SKM-1 treated with dmso at 0.1 percent for 144 hours (cell line): Measurements from ENCODE around the gene DCUN1D5.
A peak's percentile ranks its signal among the peaks of the same experiment; 100 is the strongest.

Experiments
- DNase-seq: peaks from one replicate; lab custom pipeline; 2025; ENCODE audit not compliant: unreplicated experiment; lab: John Stamatoyannopoulos, UW

DCUN1D5 gene

GRCh38 chr11:103091801-103092524 is at the start of gene DCUN1D5:
DCUN1D5 (minus strand) TSS chr11:103092160; CDS start chr11:103091872, 288 bp downstream.
- peak; percentile 88 for DNase-seq

DNA sequence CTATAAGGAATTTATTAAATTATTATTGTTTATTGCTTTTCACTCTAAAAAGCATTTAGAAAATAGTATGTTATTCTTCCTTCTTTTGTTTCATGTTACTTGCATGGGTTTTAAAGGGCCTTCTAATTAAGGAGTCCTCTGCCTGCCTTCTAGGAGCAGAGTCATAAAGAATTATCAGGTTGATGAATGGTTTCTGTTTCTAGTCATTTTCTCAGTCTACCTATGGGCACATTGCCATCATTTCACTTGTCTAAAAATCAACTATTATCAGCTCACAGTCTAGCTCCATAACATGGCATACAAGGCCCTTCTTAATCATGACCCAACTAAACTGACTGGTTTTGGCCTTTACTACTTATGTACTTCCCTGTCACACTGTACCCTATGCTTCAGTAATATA is 33.5 kb upstream of the DCUN1D5 start:
- no peak for DNase-seq

GRCh38 chr11:103114836-103115235 is 22.9 kb upstream of the DCUN1D5 start:
- DNase-seq: no peak

GRCh38 chr11:103112364-103112763 is 20.4 kb upstream of the DCUN1D5 start:
- no peak for DNase-seq

DNA sequence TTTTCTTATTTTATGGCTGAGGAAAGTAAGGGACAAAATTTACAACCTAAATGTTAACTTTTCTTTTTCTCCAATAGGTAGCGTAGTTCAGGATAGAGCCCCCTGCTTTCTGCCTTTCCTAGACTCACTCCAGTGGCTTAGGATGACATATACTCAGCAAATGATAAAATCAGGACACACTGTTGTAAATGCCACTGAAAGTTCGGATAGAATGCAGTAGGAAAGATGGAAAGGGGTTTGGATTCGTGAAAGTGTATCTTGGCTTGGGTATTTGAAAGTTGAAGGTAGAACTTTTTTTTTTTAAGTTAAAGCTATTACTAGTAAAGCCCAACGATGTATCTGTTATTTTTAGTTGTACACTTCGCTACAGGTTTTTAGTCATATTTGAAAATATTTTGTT is 19.4 kb upstream of the DCUN1D5 start:
- DNase-seq: no peak

DNA sequence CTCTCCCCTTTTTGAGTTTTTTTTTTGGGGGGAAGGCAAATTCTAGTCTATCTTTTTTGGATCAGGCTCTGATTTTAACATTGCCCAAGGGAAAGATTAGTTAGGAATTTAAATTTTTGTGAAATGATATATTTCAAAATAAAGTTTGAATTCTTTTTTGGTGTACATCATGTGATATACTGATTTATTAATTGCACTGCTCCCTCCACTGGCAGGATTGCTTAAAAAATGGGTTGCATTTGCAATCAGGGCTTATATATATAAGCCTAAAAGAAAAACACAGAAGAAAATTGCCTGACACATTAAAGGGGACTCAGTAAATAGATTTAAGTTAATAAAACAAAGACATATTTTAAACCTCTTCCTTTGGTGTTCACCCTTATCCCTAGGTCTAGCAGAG is 18.4 kb upstream of the DCUN1D5 start:
- DNase-seq: no peak

DNA sequence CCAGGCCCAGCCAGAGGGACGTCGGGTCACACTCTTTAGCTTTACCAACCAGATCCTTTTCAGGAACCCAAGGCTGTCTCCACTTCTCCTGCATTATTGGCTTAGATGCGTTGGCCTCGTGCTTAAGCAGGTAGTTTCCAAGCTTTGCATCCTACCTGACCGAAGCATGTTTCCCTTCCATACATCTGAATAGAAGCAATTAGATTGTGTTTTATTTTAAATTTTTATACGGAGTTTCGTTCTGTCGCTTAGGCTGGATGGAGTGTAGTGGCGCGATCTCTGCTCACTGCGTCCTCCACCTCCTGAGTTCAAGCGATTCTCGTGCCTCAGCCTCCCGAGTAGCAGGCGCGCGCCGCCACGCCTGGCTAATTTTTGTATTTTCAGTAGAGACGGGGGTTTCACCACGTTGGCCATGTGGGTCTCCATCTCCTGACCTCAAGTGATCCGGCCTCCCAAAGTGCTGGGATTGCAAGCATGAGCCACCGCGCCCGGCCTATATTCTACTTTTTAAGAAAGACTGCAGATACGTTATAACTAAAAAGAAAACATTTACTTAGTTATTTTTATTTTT is 17.9 kb upstream of the DCUN1D5 start:
- no peak for DNase-seq

DNA sequence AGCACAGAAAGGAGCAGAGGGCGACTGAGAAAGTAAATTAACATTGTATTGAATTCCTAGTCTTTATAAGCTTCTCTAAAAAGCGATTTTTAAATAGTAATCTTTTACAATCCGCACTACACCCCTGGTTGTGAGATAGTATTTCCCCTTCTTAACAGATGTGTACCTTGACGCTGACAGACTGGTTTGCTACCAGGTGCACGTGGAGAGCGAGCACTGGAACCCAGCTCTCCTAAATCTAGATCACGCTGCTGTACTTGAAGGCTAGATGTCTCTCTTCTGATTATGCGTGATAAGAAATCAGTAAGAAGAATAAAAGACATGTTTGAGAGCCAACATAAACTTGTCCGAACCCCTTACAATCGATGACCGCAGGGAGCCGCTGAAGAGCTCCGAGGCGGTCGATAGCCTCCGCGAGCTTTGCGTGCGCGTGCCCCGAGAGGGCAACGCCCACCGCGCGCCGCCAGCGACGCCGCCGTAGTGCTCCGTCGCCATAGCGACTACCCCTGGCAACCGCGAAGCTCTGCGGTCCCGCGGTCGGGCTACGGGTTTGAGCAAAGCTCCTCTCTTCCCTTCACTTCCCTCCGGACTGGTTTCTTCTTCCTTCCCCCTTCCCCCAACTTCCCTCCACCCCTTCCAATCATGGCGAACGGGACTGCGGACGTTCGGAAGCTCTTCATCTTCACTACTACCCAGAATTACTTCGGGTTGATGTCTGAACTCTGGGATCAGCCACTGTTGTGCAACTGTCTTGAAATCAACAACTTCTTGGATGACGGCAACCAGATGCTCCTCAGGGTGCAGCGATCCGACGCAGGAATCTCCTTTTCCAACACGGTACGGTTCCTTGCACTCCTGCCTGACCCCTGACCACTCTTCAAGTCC is 17.2 kb upstream of the DCUN1D5 start, which contains the start of gene DYNC2H1:
Gene DYNC2H1, plus strand, starts transcription at position 494 of the 885 bp plus-strand sequence. Its CDS starts 149 bp downstream, at position 643.
- peak; percentile 94 for DNase-seq

- DNase-seq: no peak
These were observed 5.3 kb upstream of the DCUN1D5 start for GRCh38 chr11:103097279-103097678.

- no peak for DNase-seq
These were observed 728 bp downstream of the DCUN1D5 start for GRCh38 chr11:103091064-103091800.

DNA sequence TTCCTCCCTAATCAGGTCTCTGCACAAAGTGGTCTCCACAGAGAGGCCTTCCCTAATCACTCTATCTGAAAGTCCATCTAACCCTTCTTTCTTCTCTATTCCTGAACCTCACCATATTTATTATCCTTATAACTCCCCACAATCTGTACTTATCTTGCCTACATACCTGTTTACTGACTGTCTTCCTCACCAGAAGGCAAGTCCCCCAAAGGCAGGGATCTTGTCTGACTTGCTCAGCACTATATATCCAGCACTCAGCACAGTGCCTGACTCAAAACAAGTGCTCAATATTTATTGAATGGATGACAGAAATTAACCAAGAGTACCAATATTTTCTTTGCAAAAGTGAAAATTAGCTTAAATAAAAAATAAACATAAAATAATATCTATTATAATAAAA is 5.5 kb downstream of the DCUN1D5 start:
- DNase-seq: no peak

GRCh38 chr11:103085758-103086365 is 6.1 kb downstream of the DCUN1D5 start:
- DNase-seq: no peak

- DNase-seq: no peak
These were observed 12.1 kb downstream of the DCUN1D5 start for GRCh38 chr11:103079833-103080232.

- DNase-seq: no peak
These were observed 13.2 kb downstream of the DCUN1D5 start for GRCh38 chr11:103078710-103079109.

GRCh38 chr11:103077554-103077953 is 14.4 kb downstream of the DCUN1D5 start:
- no peak for DNase-seq

GRCh38 chr11:103076361-103076760 is 15.6 kb downstream of the DCUN1D5 start:
- no peak for DNase-seq

DNA sequence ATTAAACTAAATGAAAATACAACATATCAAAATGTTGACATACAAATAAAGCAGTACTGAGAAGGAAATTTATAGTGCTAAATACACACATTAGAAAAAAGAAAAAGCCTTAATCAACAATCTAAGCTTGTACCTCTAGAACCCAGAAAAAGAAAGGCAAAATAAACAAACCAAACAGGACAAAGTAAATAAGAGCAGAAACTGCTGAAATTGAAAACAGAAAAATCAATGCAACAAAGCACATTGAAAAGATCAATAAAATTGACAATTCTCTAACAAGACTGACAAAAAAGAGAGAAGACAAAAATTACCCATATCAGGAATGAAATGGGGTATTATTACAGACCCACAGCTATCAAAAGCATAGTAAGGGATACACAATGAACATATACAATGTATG is 21.0 kb downstream of the DCUN1D5 start:
- no peak for DNase-seq

- DNase-seq: no peak
These were observed 21.8 kb downstream of the DCUN1D5 start for GRCh38 chr11:103070142-103070541.

GRCh38 chr11:103069367-103069766 is 22.6 kb downstream of the DCUN1D5 start:
- DNase-seq: no peak

GRCh38 chr11:103067118-103067517 is 24.8 kb downstream of the DCUN1D5 start:
- DNase-seq: no peak

DNA sequence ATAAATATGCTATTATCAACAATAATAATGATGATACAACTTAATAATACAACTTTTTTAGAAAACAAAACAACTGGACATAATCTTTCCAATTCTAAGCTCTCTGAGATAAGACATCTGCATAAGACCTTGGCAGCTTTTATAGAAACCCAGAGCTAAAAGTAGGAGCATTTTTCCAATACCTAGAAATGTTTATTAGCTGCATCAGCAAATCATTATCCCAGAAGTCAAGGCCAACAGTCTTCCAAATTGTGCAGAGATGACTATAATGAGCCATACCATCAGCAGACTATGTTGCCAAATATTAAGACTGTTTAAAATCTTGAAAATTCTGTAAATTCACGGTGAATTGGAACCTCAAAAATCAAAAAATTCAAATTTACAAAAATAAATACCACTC is 30.3 kb downstream of the DCUN1D5 start:
- DNase-seq: no peak
